Endothelial cell of umbilical vein (primary cell): ENCODE data around the gene GPANK1. TPM values are rescaled to one million over a fixed set of nuclear protein-coding genes. Genes with fewer than 3 reads are reported as not detected.

Experiments used
- BruUV-seq: library from RNA; stranded (reverse); fragments of 400-500 nt; replicated peaks from 2 replicates; lab custom pipeline; 2021; lab: Mats Ljungman, UMichigan
- CTCF ChIA-PET: fragments of 300-600, 350-600 bp; sonication (Branson Sonifier 250); formaldehyde crosslinking; loops from one replicate; lab custom pipeline; 2021; ENCODE audit warnings: antibody characterized with exemption, inconsistent platforms; lab: Charles Lee
- POLR2A ChIA-PET: fragments of 300-600, 350-600 bp; sonication (Branson Sonifier 250); formaldehyde crosslinking; loops from one replicate; lab custom pipeline; 2021; ENCODE audit warnings: antibody characterized with exemption, inconsistent platforms; lab: Charles Lee
- DNase-seq: peaks from one replicate; pipeline ENCODE4 v3.0.0-alpha.2; 2011; ENCODE audit warnings: low read depth, low spot score
- FAIRE-seq: peaks from 2 replicates; lab custom pipeline; 2011; peaks lifted over from hg19 to GRCh38; lab: Jason Lieb, UNC
- H2AFZ ChIP-seq: 2 replicates; pipeline ENCODE4 v1.6.0; 2012; ENCODE audit warnings: low read depth, low read length, control low read depth, inconsistent platforms
- H3K27ac ChIP-seq: 2 replicates; pipeline ENCODE4 v1.5.1; 2011; ENCODE audit warnings: low read depth, mild to moderate bottlenecking, control low read depth, low read length, moderate library complexity; ENCODE audit not compliant: insufficient read depth
- H3K27me3 ChIP-seq, 2 experiments: 2 replicates each; pipeline versions ENCODE4 v1.6.0 to v1.6.1; 2011; ENCODE audit warnings: low read length in 2 of 2, mixed read lengths in 1 of 2; ENCODE audit not compliant: control insufficient read depth in 2 of 2, insufficient read depth in 2 of 2
- H3K36me3 ChIP-seq, 2 experiments: 2 replicates in 1 of 2; 3 replicates in 1 of 2; pipeline ENCODE4 v1.5.1; 2011; ENCODE audit warnings: low read length in 2 of 2, mild to moderate bottlenecking in 1 of 2, moderate library complexity in 1 of 2; ENCODE audit not compliant: control insufficient read depth in 2 of 2, insufficient read depth in 2 of 2; ENCODE audit errors: extremely low read depth in 1 of 2
- H3K4me1 ChIP-seq: 3 replicates; pipeline ENCODE4 v1.5.1; 2011; ENCODE audit warnings: mild to moderate bottlenecking, low read length; ENCODE audit not compliant: control insufficient read depth, insufficient read depth; ENCODE audit errors: extremely low read depth
- H3K4me2 ChIP-seq: 2 replicates; pipeline ENCODE4 v1.6.1; 2011; ENCODE audit warnings: low read length, control low read depth, mixed read lengths; ENCODE audit not compliant: insufficient read depth
- H3K4me3 ChIP-seq, 3 experiments: fragments of 200-600 bp in 1 of 3; sonication (generic), shearing (Covaris generic) in 1 of 3; replicated peaks in 1 of 3; 2 replicates each; pipeline ENCODE4 v1.5.1; 2011 to 2016; ENCODE audit warnings: control low read depth in 3 of 3, low read length in 3 of 3, mild to moderate bottlenecking in 2 of 3, inconsistent platforms in 1 of 3, low read depth in 1 of 3, moderate library complexity in 1 of 3; ENCODE audit not compliant: insufficient read depth in 1 of 3
- H3K79me2 ChIP-seq: 2 replicates; pipeline ENCODE4 v1.6.0; 2012; ENCODE audit warnings: low read length, inconsistent platforms; ENCODE audit not compliant: control insufficient read depth, insufficient read depth
- H3K9ac ChIP-seq: replicated peaks from 2 replicates; pipeline ENCODE3; 2011; ENCODE audit warnings: low read length, control low read depth; ENCODE audit not compliant: insufficient read depth; ENCODE audit errors: extremely low read depth
- H3K9me1 ChIP-seq: replicated peaks from 3 replicates; pipeline ENCODE4 v1.6.0; 2011; ENCODE audit warnings: mild to moderate bottlenecking, low read length; ENCODE audit not compliant: control insufficient read depth, insufficient read depth; ENCODE audit errors: extremely low read depth
- H3K9me3 ChIP-seq: replicated peaks from 2 replicates; pipeline ENCODE4 v1.5.1; 2012; ENCODE audit warnings: low read length, inconsistent platforms; ENCODE audit not compliant: control insufficient read depth, insufficient read depth
- H4K20me1 ChIP-seq: replicated peaks from 2 replicates; pipeline ENCODE3; 2011; ENCODE audit warnings: mild to moderate bottlenecking, low read length; ENCODE audit not compliant: control insufficient read depth, insufficient read depth; ENCODE audit errors: extremely low read depth
- CTCF ChIP-seq, 2 donors: IDR thresholded peaks; 1 replicate in 1 of 2; 2 replicates in 1 of 2; pipeline ENCODE4 v1.5.1; 2011; ENCODE audit warnings: low read length in 2 of 2, mild to moderate bottlenecking in 2 of 2, moderate library complexity in 2 of 2, control low read depth in 1 of 2, inconsistent platforms in 1 of 2, low read depth in 1 of 2; ENCODE audit not compliant: insufficient read depth in 1 of 2; ENCODE audit errors: extremely low read depth in 1 of 2
- EZH2 ChIP-seq: IDR thresholded peaks from 2 replicates; pipeline ENCODE4 v1.6.1; 2012; ENCODE audit warnings: borderline replicate concordance, low read depth, mild to moderate bottlenecking, moderate library complexity, low read length, inconsistent platforms; ENCODE audit not compliant: severe bottlenecking
- FOS ChIP-seq: IDR thresholded peaks from 2 replicates; pipeline ENCODE4 v1.6.1; 2011; ENCODE audit warnings: mild to moderate bottlenecking, low read length, moderate library complexity, borderline replicate concordance; ENCODE audit not compliant: insufficient read depth
- GATA2 ChIP-seq: IDR thresholded peaks from 2 replicates; pipeline ENCODE4 v1.7.0; 2011; ENCODE audit warnings: low read depth, mild to moderate bottlenecking, moderate library complexity, mixed read lengths, low read length; ENCODE audit not compliant: insufficient read length, insufficient read depth
- JUN ChIP-seq: IDR thresholded peaks from 2 replicates; pipeline ENCODE4 v1.6.1; 2011; ENCODE audit warnings: borderline replicate concordance, low read depth; ENCODE audit not compliant: insufficient read length, insufficient read depth
- MAX ChIP-seq: IDR thresholded peaks from 2 replicates; pipeline ENCODE4 v1.6.1; 2011; ENCODE audit not compliant: insufficient read depth, insufficient read length
- MYC ChIP-seq: IDR thresholded peaks from one replicate; pipeline ENCODE4 v1.6.1; 2011; ENCODE audit warnings: mild to moderate bottlenecking, low read depth, low read length
- POLR2A ChIP-seq: IDR thresholded peaks from 2 replicates; pipeline ENCODE4 v1.6.1; 2012; ENCODE audit warnings: low read depth, mild to moderate bottlenecking, control low read depth, low read length
- POLR2AphosphoS5 ChIP-seq: IDR thresholded peaks from 2 replicates; pipeline ENCODE4 v1.6.1; 2012; ENCODE audit warnings: low read depth, mild to moderate bottlenecking, control low read depth, low read length, moderate library complexity; ENCODE audit not compliant: insufficient read depth
- dilution Hi-C: fragments of 300-500 bp; cut with MboI; formaldehyde crosslinking; loops from one replicate; pipeline ENCODE4 v1.15.0; 2019; ENCODE audit warnings: low sequenced_read_pairs; ENCODE audit not compliant: extremely low pct_ligation_motif_present
- intact Hi-C: fragments of 100-400 bp; cut with micrococcal nuclease; formaldehyde crosslinking; loops from one replicate; pipeline ENCODE4 v1.10.0; 2022
- polyA plus RNA-seq, 4 experiments: library from polyadenylated mRNA; depleted of rRNA in 3 of 4; stranded (reverse) in 3 of 4; unstranded in 1 of 4; fragments of >200 nt; gene quantifications; 2 replicates each; pipeline versions ENCODE4 v1.2.1 to v1.2.3, GENCODE V29; 2011 to 2012; ENCODE audit warnings: missing spikeins in 1 of 4
- total RNA-seq: library from RNA; stranded (reverse); gene quantifications from 2 replicates; pipeline ENCODE4 v1.2.3, GENCODE V29; 2021

Gene GPANK1
- total and polyA plus RNA-seq, 2 donors (not counting 3 experiments of a cell fraction or from before 2014, with no cell fraction given): 12.6 to 17.5 TPM

GRCh38 chr6:31652925-31653724 lies 11.7 kb downstream of the GPANK1 start:
- H2AFZ ChIP-seq: peak overlapping the region; percentile 61
- no peak for DNase-seq
- H3K27ac ChIP-seq: peak overlapping the region; percentile 83
- peak overlapping the region; percentile 94 for H3K9ac ChIP-seq
- H3K4me3 ChIP-seq: peak overlapping the region; percentile 23 to 80 (median 62)
- peak; percentile 97 for FAIRE-seq
- no peaks in the 10 kb centered on the region for H4K20me1 ChIP-seq
- no peaks in the 10 kb centered on the region for H3K9me1 ChIP-seq
- BruUV-seq: TSS peak; percentile 71
- H3K4me2 ChIP-seq: peak overlapping the region; percentile 32
- peaks cover 23% of the 10 kb centered on the region for H3K4me1 ChIP-seq
- H3K27me3 ChIP-seq: no peaks in the 10 kb centered on the region
- ChIA-PET POLR2A (interaction anchor here (0.5 to 2.2 kb wide), 6 partner anchors 8 to 35 kb away, joined by 3 to 13 read pairs (median 4); partner anchors contain the start of genes C6orf47 and GPANK1), CTCF (interaction anchor here (0.7 to 4.0 kb wide), 11 partner anchors 9 to 299 kb away, joined by 3 to 38 read pairs (median 3); partner anchors contain the start of genes C6orf47, GPANK1, HSPA1B and PRRC2A)
- peaks cover 29% of the 10 kb centered on the region for H3K79me2 ChIP-seq
- peaks cover 6 to 15% of the 10 kb centered on the region in 2 experiments for H3K36me3 ChIP-seq
- no peaks in the 10 kb centered on the region for H3K9me3 ChIP-seq
- TF ChIP-seq MYC: no peak
- TF ChIP-seq POLR2AphosphoS5: peak; percentile 22
- dilution Hi-C loops: no loop called here
- intact Hi-C loops: loop anchor here (1.0 to 2.0 kb wide), 9 partner anchors 7 to 210 kb away; partner anchors contain the start of genes ABHD16A, C6orf47, HSPA1B and NFKBIL1

GRCh38 chr6:31651602-31652191 lies 13.1 kb downstream of the GPANK1 start:
- peak overlapping the region; percentile 83 for H3K27ac ChIP-seq
- peak overlapping the region; percentile 71 for H3K4me2 ChIP-seq
- H3K36me3 ChIP-seq: peaks cover 9 to 25% of the 10 kb centered on the region in 2 experiments
- no peaks in the 10 kb centered on the region for H3K9me3 ChIP-seq
- H3K9me1 ChIP-seq: no peaks in the 10 kb centered on the region
- FAIRE-seq: no peak
- DNase-seq: peak; percentile 84
- peaks cover 27% of the 10 kb centered on the region for H3K79me2 ChIP-seq
- dilution Hi-C loops: no loop called here
- no peaks in the 10 kb centered on the region for H4K20me1 ChIP-seq
- peak overlapping the region; percentile 16 for H2AFZ ChIP-seq
- no peaks in the 10 kb centered on the region for H3K27me3 ChIP-seq
- POLR2A ChIA-PET: interaction anchor here (0.7 to 2.2 kb wide), 5 partner anchors 9 to 29 kb away, joined by 3 to 13 read pairs (median 5); partner anchors contain the start of genes C6orf47 and GPANK1
- CTCF ChIA-PET: interaction anchor here (0.6 to 4.0 kb wide), 17 partner anchors 8 to 239 kb away, joined by 3 to 38 read pairs (median 3); partner anchors contain the start of genes C6orf47, GPANK1, HSPA1B and PRRC2A
- H3K4me3 ChIP-seq: peak overlapping the region; percentile 11 to 80 (median 62)
- TF ChIP-seq EZH2 (no peak), JUN (no peak), MAX (no peak), GATA2 (no peak), MYC (no peak), POLR2A (no peak), POLR2AphosphoS5 (no peak), FOS (no peak), CTCF (IDR thresholded peaks at IDR 0.05; ENCODE audit: extremely low read depth in 1 of 2, insufficient read depth in 1 of 2, low read depth in 1 of 2, low read length in 2 of 2) (no peak)
- peak overlapping the region; percentile 94 for H3K9ac ChIP-seq
- no TSS peak for BruUV-seq
- intact Hi-C loops: loop anchor here (1.0 to 2.0 kb wide), 9 partner anchors 9 to 212 kb away; partner anchors contain the start of genes ABHD16A, C6orf47, HSPA1B and NFKBIL1
- H3K4me1 ChIP-seq: peaks cover 18% of the 10 kb centered on the region
